HG03442 (cell line): ENCODE measurements around the gene DOC2B.
"Not testable (repeated sequence)": the region's sequence is repeated elsewhere in the genome, so short reads cannot be mapped to it uniquely, and the experiment has no call there.

Experiments used
- ATAC-seq: cut with Tn5 transposase; IDR thresholded peaks from one replicate; pipeline ENCODE4 v1.9.1; 2021; ENCODE audit warnings: mild to moderate bottlenecking, moderate library complexity; ENCODE audit not compliant: unreplicated experiment

Gene DOC2B

DNA sequence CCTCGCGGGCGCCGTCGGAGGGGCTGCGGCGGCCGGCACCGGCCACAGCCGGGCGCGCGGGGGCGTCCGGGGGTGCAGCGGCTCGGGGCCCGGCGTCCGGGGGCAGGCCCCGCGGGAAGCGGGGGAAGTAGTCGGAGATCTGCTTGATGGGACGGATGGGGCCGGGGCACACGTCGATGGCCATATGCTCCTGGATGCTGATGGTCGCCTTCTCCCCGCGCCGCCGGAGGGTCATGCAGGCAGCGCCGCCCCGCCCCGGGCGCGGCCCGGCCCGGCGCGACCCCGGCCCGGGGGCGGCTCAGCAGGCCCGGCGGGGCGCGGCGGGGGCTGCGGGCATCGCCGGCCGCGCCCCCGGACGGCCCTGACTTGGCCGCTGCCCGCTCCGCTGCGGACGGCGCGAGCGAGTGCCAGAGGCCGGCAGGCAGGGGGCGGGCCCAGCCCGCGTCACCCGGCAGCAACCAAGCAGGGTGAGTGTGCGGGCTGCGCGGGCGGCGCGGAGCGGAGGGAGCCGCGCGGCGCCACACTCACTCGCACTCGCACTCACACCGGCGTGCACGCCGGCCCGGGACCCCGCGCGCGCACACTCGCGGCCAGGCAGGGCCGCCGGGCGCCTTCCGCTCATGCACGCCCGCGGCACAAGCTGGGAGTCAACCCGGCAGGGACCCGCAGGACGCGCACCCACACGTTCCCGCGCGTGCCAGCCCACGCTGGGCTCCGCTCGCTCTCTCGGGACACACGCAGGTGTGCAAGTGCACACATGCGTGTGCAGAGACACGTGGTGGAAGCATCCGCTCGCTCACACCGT, at the start of gene DOC2B:
TSS of gene DOC2B (minus strand) at position 406 of the 805 bp plus-strand sequence. CDS start at position 235, 171 bp downstream.
- no peak for ATAC-seq

DNA sequence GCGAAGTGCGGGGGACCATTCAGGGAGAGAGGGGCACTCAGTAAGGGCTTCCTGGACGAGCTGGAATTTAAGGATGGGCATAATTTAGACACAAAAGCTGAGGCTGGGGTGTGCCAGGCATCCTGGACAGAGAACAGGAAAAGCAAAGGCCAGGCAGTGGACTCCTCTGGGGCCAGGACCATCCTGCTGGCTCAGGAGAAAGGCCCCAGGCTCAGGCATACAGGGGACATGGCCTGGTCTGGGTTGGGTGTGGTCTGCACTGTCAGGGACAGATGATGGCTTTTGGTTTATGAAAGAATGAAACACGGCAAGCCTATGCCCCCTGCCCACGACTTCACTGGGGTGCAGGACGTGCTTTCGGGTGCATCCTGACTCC, 48.9 kb upstream of the DOC2B start:
- ATAC-seq, result no peak

DNA sequence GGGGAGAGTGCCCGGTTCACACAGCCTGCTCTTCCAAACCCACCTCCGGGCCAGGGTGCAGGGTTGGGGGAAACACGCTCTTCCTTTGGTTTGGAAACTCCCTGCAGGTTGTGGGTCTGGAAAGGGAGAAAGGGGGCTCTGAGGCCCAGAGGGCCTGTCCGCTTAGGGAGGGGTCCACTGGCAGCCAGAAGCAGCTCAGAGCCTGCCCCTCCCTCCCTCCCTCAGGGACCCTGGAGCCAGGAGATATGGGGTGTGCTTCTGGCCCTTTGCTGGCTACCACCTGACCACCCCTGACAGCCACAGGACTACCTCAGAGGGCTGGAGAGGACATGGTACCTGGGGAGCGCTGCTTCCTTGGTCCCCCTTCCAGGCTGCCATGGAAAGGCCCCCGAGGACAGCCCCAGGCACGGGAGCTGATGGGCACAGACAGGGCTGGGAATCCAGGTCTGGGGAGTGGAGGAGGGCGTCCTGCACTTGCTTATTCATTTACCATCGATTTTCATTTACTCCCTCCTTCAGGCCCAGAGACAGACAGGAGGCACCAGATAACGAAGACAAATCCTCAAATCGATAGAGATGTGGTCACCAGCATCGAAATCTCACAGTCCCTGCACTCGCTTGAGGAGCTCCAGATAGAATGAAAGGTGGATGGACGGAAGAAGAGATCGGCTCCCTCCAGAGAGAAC, 48.4 kb upstream of the DOC2B start:
- ATAC-seq, result no peak

DNA sequence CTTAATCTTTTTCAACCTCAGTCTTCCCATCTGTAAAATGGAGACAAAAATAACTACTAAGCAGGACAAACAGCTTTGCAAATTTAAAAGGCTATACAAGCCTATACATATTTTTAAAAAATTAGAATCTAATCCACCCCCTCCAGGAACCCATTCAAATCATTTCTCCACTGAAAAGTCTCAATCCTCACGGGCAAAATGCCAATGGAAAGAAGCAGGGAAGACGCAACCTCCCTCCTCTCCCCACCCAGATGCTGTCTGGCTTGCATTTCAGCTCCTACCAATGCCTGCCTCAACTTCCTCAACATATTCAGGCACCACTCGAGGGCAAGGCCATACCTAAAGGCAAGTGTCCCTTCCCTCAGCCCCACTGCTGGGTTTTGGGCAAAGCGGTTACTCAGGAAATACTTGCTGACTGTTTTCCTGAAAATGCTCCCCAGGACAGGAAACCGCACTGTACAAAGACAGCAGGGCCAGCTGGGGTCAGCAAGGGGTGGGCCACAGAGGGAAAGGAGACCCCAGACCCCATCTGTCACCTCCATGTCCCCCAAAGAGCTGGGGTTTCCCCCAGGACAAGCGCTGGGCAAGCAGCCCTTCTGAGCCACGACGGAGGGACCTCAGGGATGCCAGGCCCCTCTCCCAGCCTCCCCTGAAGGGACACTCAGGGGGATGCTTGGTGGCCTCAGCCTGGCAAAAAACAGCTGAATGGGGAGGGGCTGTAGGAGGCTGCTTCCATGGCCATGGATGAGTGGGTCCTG, 47.7 kb upstream of the DOC2B start:
- no peak for ATAC-seq

DNA sequence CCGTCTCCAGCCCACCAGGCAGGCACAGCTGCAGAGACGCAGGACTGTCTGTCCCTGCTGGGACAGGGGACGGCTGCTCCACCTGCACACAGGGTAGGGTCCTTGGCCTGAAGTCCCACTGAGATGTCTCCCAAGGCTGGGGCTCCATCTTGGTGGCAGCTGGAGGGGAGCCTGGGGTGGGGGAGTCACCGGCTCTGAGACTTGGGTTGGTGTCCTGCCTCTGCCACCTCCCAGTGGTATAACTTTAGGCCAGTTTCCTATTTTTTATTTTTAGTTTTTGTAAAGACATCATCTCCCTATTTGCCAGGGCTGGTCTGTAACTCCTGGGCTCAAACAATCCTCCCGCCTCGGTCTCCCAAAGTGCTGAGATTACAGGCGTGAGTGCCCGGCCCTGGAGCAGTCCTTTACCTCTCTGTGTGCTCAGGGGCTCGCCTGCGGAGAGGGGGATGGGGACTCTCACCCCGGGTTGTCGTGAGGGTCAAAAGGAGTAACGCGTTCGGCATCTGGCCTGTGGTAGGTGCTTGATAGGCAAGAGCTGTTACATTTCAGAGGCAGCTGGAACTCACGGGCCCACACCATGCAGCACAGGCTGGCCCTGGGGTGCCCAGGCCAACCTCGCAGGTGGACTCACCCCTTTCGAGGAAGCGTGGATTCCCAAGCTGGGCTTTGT, 46.6 kb upstream of the DOC2B start:
- no peak for ATAC-seq

DNA sequence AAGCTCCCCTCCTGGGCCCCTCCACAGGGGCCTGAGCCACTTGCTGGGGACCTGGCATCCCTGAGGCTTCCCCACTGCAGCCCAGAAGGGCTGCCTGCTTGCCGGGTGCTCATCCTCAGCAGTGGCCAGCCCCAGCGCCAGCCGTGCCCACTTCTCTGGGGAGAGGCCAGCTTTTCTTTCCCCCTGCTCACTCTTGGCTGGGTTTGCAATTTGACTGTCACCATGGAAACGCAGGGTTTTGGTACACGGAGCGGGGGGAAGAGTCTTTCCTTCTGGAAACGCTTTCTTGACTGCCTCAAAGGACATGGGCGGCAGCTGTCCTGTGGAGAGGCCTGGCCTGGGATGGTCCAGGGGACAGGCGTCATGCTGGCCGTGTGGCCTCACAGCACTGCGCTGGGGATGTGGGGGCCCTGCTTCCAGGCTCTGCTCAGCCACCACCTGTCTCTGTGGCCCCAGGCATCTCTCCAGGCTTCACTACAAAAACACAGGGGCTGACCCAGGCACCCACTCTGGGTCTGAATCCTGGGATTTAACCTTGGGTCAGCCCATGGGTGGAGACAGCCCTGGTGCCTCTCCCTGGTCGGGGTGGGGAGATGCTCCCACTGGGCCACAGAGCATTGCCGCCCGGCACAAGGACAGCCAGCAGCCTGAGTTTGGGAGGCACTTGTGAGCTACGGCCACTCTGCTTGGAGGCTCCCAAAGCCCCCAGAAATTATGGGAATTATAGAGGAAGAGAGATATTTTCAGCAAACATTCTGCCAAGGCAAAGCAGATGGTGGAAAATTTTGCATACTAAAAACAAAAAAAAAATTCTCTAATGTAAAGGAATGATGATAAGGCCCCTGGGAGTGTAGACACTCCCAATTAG, 45.9 kb upstream of the DOC2B start:
- ATAC-seq, result no peak

DNA sequence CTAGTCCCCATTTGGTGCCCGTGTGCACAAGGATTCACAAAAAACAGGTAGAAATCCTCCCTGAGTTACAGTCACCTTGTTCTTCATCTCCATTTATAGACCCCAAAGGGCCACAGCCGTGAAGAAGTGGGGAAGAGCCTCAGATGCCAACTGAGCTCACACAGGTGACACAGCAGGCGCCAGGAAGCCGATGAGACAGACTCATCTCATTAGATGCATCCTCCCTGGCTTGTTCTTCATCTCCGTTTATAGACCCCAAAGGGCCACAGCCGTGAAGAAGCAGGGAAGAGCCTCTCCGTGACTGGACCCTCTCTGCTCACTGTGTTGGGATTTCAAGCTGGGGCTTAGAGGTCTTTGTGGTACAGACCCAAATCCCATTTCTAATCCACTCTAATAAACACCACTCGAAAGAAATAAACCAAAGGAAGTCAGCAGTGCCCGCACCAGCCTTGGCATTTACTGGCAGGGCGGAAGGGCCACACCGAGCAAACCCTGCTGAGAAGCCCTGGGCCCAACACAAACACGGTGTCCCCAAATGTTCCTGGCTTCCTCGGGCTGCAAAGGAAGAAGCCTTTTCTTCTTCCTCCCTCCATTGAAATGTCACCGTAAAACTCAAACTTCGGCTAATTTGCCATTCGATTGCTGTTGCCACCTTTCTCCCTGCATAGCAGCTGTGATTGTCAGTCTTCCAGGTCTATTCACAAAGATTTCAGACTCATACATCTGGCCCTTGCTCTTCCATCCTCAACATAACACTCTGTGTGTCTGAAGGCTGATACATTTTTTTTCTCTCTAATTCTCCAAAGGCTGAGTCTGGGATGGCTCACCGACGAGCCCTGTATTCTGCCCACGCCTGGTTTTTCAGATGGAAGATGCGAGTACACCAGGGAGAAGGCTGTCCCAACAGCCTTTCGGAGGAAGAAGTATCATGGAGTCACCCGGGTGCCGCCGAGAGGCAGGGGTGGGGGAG, 44.9 kb upstream of the DOC2B start:
- no peak for ATAC-seq

DNA sequence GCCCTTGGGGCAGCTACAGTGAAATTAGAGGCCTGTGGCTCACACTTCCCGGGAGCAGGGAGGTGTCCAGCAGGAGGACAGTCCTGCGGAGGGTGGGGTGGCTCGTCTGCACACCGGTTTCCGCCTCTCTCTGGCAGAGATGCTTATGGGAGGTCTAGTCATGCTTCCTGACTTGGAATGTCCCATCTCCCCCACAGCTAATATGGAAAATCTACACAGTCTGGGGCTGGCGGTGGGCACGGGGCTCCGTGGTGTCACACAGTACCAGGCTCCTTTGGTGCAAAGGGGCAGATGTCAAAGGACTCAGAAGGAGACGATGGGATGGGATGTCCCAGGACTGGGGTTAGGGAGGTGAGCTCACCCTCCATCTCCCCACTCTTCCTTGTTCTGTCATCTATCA, 44.1 kb upstream of the DOC2B start:
- ATAC-seq, result no peak

DNA sequence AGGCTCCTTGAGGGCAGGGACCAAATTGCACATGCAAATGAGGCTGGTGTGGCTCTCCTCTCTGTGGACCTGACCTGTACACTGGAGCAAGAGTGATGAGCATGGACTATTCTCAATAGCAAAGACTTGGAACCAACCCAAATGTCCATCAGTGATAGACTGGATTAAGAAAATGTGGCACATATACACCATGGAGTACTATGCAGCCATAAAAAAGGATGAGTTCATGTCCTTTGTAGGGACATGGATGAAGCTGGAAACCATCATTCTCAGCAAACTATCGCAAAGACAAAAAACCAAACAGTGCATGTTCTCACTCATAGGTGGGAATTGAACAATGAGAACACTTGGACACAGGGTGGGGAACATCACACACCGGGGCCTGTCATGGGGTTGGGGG, 43.1 kb upstream of the DOC2B start:
- not testable (repeated sequence) for ATAC-seq

DNA sequence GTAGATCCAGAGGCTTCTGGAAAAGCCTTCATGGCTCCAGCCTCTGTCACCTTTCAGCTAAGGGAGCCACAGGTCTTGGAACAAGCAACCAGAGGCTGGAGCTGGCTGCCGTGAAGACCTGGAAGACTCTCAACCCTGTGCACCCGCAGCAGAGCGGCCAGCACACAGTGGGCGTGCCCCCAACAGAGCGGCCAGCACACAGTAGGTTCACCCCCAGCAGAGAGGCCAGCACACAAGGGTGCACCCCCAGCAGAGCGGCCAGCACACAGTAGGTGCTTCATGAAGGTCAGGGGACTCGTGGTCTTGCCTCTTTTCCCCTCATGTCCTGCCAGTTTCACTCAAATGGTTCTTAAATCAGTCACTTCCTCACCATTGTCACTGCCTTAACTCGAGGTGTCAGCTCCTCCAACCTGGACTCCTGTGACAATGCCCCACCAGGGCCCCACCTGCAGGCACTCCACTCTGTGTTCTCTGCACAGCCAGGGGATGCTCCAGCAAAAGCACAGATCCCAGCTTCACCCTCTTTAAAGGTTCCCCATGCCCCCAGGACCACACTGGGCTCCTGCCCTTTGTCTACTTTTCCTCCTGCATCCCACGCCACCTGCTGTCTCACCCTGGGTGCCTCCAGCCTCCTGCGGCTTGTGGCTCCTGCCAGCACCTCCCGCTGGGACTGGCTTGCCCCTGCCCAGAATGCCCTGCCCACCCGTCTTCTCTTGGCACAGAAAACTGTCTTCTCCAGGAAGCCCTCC, 42.4 kb upstream of the DOC2B start:
- no peak for ATAC-seq

DNA sequence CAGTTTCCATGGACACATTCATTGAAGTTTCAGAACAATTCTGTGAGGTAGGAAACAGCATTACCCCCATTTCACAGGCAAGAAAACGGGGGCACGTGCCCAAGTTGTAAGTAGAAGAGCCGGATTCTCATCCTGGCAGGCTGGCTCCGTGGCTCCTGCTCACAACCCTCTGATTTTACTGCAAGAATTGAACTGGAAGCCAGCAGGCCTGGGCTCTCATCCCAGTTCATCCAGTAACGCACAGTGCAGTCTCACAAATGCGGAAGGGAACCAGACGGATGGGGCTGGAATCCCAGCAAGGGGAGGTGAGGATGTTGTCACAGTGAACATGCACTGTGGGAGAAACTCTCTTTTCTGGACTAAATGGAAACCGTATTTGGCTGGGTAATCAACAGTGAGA, 40.7 kb upstream of the DOC2B start:
- ATAC-seq, result no peak

DNA sequence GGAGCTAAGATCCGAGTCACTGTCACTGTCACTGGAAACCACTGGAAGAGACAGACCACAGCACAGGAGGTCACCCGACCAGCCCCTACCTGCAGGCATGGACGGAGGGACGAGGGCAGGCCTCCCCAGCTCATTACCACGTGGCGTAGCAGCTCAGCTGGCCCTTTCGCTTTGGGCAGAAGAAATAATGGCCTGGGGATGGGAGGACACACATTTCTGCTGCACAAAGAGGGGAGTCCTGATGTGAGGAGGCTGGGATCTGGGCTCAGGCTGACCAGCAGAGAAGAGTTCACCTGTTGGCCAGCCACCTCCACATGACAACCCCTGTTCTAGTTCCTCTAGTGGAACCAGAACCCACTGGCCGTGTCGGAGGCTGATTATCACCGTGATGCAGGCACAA, 38.2 kb upstream of the DOC2B start:
- no peak for ATAC-seq

DNA sequence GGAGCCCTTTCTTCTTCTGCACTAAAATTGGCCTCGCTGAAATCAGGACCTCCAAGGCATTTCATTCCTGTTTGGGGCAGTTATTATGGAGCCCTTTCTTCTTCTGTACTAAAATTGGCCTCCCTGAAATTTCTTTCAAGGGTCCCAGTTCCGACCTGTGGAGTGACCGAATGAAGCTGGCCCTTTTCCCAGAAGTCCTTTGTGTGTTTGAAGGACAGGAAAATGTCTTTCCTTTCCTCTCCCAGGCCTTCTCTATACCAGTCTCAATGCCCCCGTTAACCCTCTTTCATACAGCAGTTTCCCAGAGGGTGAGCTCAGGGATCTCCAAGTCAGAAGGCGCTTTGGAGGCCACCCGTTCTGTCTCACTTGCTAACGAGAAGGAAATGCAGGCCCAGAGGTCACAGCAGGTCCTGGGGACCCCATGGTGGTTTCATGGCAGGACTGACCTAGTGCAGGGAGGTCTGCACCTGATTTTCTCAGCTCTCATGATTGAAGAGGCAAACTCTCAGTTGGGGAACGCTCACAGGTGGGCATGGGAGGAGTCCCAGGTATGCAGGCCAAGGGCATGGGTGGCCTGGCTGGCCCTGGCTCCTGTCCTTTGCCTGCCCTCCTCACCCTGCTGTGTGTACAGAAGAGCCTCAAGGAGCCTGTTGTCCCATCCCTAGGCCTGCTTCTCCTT, 37.1 kb upstream of the DOC2B start:
- no peak for ATAC-seq

DNA sequence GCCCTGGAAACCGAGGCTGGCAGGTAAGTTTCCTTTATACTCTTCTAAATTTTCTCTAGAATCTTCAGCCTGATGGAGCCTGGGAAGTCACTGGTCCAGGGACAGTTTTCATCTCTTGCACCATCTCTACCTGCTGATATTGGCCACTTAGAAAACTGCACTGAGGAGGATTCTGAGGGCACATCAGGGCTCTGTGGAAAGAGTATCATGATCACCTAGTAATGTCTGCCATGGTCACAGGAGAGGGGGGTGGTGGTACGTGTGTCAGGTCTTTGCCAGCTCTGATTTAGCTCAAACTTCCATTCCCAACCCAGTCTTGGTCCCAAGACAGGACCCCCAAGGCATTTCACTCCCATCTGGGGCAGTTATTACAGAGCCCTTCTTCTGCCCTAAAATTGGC, 35.2 kb upstream of the DOC2B start:
- ATAC-seq, result no peak

DNA sequence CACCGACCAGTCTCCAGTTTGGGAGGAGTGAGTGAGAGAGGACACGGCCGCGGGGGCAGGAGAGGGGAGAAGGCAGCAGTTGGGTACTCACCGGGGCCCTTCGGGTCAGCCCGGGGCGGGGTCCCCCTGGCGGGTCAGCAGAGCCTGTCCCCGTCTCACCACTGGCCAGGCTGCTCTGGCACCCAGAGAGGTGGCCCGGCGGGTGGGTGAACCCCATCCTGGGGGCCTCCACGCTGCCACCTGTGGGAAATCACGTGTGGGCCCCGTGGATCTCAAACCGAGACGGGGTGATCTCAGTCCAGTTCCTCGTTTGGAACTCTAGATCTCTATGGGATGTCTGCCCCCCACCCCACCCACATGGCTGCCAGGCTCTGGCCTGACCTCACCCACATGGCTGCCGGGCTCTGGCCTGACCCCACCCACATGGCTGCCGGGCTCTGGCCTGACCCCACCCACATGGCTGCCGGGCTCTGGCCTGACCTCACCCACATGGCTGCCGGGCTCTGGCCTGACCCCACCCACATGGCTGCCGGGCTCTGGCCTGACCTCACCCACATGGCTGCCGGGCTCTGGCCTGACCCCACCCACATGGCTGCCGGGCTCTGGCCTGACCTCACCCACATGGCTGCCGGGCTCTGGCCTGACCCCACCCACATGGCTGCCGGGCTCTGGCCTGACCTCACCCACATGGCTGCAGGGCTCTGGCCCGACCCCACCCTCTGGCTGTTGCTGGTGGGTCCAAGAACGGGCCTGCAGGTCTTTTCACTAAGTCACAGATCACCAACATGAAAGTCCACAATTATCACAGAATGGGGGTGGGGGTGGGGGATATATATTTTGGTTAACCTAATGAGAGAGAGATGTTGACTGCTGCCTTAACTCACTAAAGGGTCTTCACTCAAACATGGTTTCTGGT, 34.4 kb upstream of the DOC2B start:
- ATAC-seq, result not testable (repeated sequence)

DNA sequence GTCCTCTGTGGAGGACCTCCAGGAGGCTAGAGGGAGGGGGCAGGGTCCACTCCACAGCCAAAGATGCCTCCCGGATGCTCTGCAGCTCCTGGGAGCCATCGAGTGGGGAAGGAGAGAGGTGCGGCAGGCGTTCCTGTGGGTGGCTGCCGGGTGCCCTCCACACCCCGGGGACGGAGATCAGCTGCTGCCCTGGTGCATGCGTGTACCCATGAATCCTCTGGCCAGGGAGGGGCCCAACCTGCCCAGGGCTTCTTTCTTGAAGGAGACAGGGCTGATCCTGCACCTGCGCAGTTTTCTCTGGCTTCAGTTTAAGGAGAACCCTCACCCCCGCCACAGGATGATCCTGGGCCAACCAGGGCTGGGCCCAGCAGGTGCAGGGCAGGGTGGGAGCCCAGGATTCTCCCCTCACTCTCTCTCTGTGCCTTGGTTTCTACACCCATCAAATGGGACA, 33.5 kb upstream of the DOC2B start:
- ATAC-seq, result no peak
